Activated CD8-positive, alpha-beta memory T cell treated with anti-CD3 and anti-CD28 coated beads for 24 hours (primary cell): ENCODE measurements around the gene HLA-G.
"Not testable (repeated sequence)": the region's sequence is repeated elsewhere in the genome, so short reads cannot be mapped to it uniquely, and the experiment has no call there.

Source experiments
- DNase-seq: peaks from one replicate; pipeline ENCODE4 v3.0.0-alpha.2; 2020

HLA-G gene

GRCh38 chr6:29875257-29875656, 47.6 kb downstream of the HLA-G start:
- DNase-seq, result no peak

- not testable (repeated sequence) for DNase-seq
These were observed 48.1 kb downstream of the HLA-G start for GRCh38 chr6:29875734-29876133.
